ENCODE results near the gene SYCN. TPM values are rescaled to one million over a fixed set of nuclear protein-coding genes. Genes with fewer than 3 reads are reported as not detected.
A peak's percentile ranks its signal among the peaks of the same experiment; 100 is the strongest.

Gene SYCN
- total RNA-seq, 6 donors from 2014 or later: 0.83 to 1.3 TPM; not detected in 4

DNA sequence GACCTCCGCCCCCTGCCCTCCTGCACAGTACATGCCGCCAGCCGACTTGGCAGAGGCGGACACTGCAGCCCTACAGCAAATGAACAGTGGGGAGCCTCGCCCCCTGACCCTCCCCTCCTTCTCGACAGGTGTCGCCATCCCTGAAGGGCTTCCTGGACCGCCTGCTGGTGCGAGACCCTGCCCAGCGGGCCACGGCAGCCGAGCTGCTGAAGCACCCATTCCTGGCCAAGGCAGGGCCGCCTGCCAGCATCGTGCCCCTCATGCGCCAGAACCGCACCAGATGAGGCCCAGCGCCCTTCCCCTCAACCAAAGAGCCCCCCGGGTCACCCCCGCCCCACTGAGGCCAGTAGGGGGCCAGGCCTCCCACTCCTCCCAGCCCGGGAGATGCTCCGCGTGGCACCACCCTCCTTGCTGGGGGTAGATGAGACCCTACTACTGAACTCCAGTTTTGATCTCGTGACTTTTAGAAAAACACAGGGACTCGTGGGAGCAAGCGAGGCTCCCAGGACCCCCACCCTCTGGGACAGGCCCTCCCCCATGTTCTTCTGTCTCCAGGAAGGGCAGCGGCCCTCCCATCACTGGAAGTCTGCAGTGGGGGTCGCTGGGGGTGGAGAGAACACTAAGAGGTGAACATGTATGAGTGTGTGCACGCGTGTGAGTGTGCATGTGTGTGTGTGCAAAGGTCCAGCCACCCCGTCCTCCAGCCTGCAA lies 25.6 kb downstream of the SYCN start:
- peaks cover 11 to 84% (median 70%) of the 10 kb centered on the region in 4 donors for H3K36me3 ChIP-seq
- WGBS, 2 donors: 95 to 97% methylated on average over 8 to 29 of the region's 30 CpGs
- TF ChIP-seq EP300 (IDR thresholded peaks at IDR 0.05) (no peak), POLR2AphosphoS5 (IDR thresholded peaks at IDR 0.05) (no peak), POLR2A (IDR thresholded peaks at IDR 0.05) (no peak)
- TF ChIP-seq, protein P1, sequence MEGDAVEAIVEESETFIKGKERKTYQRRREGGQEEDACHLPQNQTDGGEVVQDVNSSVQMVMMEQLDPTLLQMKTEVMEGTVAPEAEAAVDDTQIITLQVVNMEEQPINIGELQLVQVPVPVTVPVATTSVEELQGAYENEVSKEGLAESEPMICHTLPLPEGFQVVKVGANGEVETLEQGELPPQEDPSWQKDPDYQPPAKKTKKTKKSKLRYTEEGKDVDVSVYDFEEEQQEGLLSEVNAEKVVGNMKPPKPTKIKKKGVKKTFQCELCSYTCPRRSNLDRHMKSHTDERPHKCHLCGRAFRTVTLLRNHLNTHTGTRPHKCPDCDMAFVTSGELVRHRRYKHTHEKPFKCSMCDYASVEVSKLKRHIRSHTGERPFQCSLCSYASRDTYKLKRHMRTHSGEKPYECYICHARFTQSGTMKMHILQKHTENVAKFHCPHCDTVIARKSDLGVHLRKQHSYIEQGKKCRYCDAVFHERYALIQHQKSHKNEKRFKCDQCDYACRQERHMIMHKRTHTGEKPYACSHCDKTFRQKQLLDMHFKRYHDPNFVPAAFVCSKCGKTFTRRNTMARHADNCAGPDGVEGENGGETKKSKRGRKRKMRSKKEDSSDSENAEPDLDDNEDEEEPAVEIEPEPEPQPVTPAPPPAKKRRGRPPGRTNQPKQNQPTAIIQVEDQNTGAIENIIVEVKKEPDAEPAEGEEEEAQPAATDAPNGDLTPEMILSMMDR (IDR thresholded peaks at IDR 0.05): no peak
- no peaks in the 10 kb centered on the region for H3K4me1 ChIP-seq
- H3K27ac ChIP-seq: no peak overlapping the region
- ATAC-seq (ENCODE audit: low FRiP score in 2 of 2) (no peak), DNase-seq (peak in 1 of 2 donors; percentile 73)
- H3K9me3 ChIP-seq: no peaks in the 10 kb centered on the region
- no peaks in the 10 kb centered on the region for H3K27me3 ChIP-seq
- H3K4me3 ChIP-seq: no peak overlapping the region

DNA sequence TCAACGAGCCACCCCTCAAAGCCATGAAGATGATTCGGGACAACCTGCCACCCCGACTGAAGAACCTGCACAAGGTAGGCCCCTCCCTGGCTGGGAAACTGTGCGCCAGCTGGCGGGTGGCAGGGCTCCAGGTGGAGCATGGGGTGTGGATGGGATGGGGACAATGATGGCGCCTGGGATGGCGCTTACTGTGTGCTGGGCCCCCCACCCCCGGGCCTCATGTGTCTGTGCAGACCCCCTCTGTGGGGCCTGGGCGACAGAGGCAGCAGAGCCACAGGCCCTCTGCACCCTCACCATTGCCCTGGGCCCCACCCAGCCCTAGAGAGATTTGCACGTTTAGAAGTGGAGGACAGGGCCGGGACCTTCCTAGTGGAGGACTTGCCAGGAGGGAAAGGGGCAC lies 26.3 kb downstream of the SYCN start:
- H3K27ac ChIP-seq: no peak overlapping the region
- ATAC-seq (ENCODE audit: low FRiP score in 2 of 2) (no peak), DNase-seq (no peak)
- TF ChIP-seq, protein P1 (IDR thresholded peaks at IDR 0.05): no peak
- no peak for TF ChIP-seq POLR2A (IDR thresholded peaks at IDR 0.05)
- no peak for TF ChIP-seq EP300 (IDR thresholded peaks at IDR 0.05)
- TF ChIP-seq POLR2AphosphoS5 (IDR thresholded peaks at IDR 0.05): no peak
- H3K27me3 ChIP-seq: no peaks in the 10 kb centered on the region
- 88 to 93% methylated on average over 7 to 10 of the region's 11 CpGs for WGBS, 2 donors
- no peaks in the 10 kb centered on the region for H3K9me3 ChIP-seq
- no peaks in the 10 kb centered on the region for H3K4me1 ChIP-seq
- H3K36me3 ChIP-seq: peaks cover 15 to 91% (median 78%) of the 10 kb centered on the region in 4 donors
- H3K4me3 ChIP-seq: no peak overlapping the region

DNA sequence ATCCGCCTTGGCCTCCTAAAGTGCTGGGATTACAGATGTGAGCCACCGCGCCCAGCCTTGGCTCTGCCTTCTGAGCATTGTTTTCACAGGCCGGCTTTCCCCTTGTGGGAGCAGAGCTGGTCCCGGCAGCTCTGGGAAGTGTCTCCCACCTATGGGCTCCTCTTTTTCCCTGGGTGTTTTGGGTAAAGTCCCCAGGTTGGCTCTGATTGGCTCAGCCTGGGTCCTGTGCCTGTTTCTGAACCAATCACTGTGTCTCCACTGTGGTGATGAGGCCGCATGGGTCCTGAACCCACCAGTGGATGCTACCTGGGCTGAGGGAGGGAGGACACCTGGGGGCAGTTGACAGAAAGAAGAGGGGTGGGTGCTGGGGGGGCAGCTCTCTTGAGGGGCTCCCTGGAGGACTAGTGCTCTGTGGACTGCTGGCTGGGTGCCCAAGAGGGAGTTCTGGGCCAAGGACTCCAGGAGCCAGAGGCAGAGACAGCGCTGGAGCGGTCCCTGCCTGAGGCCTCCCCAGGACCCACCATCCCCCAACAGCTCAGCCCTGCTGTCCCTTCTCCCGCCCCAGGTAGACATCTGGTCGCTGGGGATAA lies 26.9 kb downstream of the SYCN start:
- peaks cover 15 to 96% (median 83%) of the 10 kb centered on the region in 4 donors for H3K36me3 ChIP-seq
- H3K4me3 ChIP-seq: no peak overlapping the region
- H3K27me3 ChIP-seq: no peaks in the 10 kb centered on the region
- H3K4me1 ChIP-seq: no peaks in the 10 kb centered on the region
- DNase-seq (no peak), ATAC-seq (ENCODE audit: low FRiP score in 2 of 2) (no peak)
- 90 to 98% methylated on average over 10 of the region's 10 CpGs for WGBS, 2 donors
- H3K9me3 ChIP-seq: no peaks in the 10 kb centered on the region
- no peak overlapping the region for H3K27ac ChIP-seq
- TF ChIP-seq EP300 (IDR thresholded peaks at IDR 0.05): no peak
- TF ChIP-seq, protein P1 (IDR thresholded peaks at IDR 0.05): no peak
- TF ChIP-seq POLR2A (IDR thresholded peaks at IDR 0.05): no peak
- TF ChIP-seq POLR2AphosphoS5 (IDR thresholded peaks at IDR 0.05): no peak

DNA sequence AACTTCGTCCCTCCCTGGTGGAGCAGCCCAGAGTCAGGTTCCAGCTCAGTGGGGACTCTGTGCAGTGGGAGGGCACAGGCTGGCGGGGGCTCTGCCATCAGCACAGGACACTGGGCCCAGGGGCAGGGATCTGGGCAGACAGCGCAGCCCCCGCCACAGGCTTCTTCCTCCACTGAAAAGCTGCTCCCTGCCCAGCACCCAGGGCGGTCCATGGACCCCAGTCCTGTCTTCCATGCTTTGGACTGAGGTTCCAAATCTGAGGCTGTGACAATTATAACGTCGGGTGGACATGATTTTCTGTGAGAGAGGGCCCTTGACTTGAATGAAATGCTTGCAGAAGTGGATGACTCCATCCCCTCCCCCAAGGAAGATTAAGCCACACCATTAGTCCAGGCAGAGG lies 28.5 kb downstream of the SYCN start:
- DNase-seq: no peak
- peaks cover 15 to 99% (median 92%) of the 10 kb centered on the region in 4 donors for H3K36me3 ChIP-seq
- no peak overlapping the region for H3K4me3 ChIP-seq
- peaks cover 0 to 9% (median 3%) of the 10 kb centered on the region in 4 donors for H3K4me1 ChIP-seq
- 81 to 89% methylated on average over 4 to 7 of the region's 7 CpGs for WGBS, 2 donors
- no peak for ATAC-seq (ENCODE audit: low FRiP score in 2 of 2)
- no peak overlapping the region for H3K27ac ChIP-seq
- no peaks in the 10 kb centered on the region for H3K9me3 ChIP-seq
- TF ChIP-seq EP300 (IDR thresholded peaks at IDR 0.05) (no peak), POLR2AphosphoS5 (IDR thresholded peaks at IDR 0.05) (no peak), POLR2A (IDR thresholded peaks at IDR 0.05) (no peak)
- TF ChIP-seq, protein P1 (IDR thresholded peaks at IDR 0.05): no peak
- no peaks in the 10 kb centered on the region for H3K27me3 ChIP-seq

Measured in upper lobe of left lung (tissue), 6 donors.